GM19099 (cell line): ENCODE data around the gene CHMP1A.

ENCODE experiments used
- POLR2A ChIP-seq: IDR thresholded peaks from 3 replicates; pipeline ENCODE4 v1.6.1; 2011; ENCODE audit warnings: low read depth; ENCODE audit not compliant: insufficient read length; ENCODE audit errors: extremely low read depth

CHMP1A gene

DNA sequence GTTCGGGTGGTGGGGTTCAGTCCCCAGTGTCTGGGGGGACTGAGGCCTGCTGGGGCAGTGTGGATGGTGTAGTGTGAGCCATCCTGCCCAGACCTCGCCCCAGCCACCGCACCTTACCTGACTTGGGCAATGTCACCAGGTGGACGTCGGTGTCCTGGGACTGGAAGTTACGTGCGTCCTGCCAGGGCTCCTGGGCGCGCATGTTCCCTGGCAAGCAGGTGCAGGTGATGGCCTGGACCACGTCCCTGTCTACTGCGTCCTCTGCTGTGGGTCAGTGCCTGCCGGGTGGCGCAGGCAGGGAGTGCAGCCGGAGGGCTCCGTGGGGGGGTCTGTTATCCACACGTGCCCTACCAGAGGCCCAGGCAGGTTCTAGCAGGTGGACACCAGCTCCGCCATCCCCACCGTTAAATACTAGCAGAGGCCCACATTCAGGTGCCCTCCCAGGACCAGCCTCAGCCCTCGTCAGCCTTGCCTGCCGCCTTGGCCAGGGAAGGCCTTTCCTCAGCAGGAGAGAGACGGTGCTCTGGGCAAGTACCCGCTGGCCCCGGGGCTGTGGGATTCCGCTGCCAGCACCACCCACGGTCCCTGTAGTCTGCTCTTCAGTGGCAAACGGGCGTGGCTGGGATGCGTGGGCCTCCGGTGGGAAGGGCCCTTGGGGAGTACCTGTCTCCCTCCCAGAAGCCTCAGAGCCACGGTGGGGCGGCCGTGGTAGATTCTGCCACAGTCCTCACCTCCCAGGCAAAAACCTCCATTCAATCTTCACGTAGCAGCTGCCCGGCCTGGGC is 52.1 kb downstream of the CHMP1A start:
- no peak for TF ChIP-seq POLR2A

GRCh38 chr16:89604764-89605163 is 52.7 kb downstream of the CHMP1A start:
- TF ChIP-seq POLR2A: no peak

DNA sequence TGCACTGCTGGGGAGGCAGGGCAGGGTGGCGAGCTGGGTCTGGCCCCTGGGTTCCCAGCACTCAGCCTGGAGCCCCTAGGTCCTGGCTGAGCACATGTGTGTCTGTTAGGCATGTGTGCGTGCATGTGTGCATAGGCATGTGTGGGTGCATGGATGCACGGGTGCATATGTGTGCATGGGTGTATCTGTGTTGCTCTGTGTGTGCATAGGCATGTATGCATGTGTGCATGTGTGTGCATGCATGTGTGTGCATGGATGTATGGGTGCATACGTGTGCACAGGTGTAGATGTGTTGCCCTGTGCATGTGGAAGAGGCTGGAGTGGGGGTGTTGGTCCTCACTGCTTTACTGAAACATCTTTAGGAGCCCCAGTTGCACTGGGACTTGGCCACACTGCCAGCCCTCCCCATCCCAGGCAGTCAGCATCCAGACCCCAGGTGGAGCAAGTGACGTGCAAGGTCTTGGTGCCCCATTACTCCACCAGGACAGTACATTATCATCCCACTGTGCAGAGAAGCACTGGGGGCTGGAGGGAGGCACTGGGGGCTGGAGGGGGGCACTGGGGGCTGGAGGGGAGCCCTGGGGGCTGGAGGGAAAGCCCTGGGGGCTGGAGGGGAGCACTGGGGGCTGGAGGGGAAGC is 54.4 kb downstream of the CHMP1A start:
- TF ChIP-seq POLR2A: no peak

DNA sequence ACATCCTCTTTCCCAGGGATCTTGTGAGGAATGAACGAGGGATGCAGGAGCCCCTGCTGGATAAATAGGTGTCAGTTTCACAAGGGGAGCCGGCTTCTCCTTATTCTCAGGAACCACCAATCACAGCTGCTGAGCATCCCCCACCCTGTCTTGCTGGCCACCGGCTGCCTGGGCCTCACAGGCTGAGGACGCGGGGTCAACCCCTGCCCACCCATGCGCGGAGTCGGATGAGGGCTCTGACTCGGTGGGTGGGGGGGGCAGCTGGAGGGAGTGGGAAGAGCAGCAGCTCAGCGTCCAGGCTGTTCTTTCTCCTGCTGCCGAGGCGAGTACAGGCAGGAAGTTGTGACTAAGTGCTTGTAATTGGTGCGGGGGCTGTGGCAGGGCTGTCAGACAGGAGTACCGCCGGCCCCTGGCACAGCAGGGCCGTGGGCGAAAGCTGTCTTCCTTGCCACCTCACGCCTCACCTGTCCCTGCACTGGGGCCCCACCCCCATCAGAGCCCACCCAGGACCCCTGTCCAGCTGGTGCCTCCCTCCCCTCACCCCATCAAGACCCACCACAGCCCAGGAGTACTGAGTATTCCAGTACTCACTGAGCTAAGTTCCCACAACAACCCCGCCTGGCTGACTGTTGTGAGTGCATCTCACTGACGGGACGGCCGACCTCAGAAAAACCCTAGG is 55.1 kb downstream of the CHMP1A start:
- no peak for TF ChIP-seq POLR2A

DNA sequence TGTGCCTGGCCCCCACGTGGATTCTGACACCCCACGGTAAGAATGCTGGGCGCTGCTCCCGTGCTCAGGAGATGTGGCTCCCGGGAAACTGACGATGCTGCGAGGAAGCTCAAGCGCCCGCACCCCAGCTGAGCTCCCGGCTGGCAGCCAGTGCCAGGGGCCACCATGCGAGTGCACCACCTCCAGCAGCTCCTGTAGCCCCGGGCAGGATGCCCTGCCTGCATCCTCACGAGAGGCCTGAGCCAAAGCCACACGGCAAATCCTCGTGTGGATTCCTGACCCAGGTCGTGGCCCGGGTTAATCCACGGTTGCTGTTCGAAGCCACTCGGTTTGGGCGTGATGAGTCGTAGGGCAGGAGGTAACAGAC is 55.6 kb downstream of the CHMP1A start:
- no peak for TF ChIP-seq POLR2A

GRCh38 chr16:89600956-89601355 is 56.6 kb downstream of the CHMP1A start:
- no peak for TF ChIP-seq POLR2A

- TF ChIP-seq POLR2A: no peak
These were observed 57.1 kb downstream of the CHMP1A start for GRCh38 chr16:89600427-89600826.

GRCh38 chr16:89599902-89600301 is 57.6 kb downstream of the CHMP1A start:
- TF ChIP-seq POLR2A: no peak

- no peak for TF ChIP-seq POLR2A
These were observed 58.1 kb downstream of the CHMP1A start for GRCh38 chr16:89599451-89599858.

DNA sequence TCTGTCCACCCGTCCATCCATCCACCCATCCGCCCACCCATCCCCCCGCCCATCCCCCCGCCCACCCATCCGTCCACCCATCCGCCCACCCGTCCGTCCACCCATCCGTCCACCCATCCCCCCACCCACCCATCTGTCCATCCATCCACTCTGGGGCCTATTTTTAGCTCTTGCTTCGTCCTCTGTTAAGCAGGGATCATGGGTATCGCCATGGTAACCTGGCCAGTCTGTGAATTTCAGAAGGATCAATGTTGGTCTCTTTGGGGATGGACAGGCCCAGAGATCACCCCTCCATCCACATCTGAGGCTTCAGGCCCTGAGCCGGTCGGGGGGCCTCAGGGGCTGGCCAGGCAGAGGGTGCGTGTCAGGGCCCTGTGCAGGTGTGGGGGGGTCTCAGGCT is 59.3 kb downstream of the CHMP1A start:
- TF ChIP-seq POLR2A: no peak

GRCh38 chr16:89596957-89597649 is 60.4 kb downstream of the CHMP1A start:
- no peak for TF ChIP-seq POLR2A

GRCh38 chr16:89596061-89596689 is 61.3 kb downstream of the CHMP1A start:
- TF ChIP-seq POLR2A: no peak

DNA sequence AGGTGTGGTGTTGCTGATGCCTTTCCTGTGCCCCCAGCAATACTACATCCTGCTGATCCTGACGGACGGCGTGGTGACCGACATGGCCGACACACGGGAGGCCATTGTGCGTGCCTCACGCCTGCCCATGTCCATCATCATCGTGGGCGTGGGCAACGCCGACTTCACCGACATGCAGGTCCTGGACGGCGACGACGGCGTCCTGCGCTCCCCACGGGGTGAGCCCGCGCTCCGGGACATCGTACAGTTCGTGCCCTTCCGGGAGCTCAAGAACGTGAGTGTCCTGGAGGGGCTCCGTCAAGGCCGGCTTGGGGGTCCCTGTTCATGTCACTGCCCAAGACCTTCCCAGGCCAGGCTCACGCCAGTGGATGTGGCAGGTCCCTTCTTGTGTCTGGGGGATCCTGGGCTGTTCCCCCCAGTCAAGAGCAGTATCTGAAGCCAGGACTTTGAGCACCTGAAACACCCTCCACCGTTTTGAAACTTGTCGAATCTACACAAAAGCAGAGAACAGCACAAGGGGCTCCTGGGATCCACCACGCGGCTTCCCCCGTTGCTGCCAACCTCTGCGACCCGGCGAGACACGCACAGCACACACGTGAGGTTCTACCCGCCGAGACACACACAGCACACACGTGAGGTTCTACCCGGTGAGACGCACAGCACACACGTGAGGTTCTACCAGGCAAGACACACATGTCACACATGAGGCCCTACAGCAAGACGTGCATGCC is 62.0 kb downstream of the CHMP1A start:
- no peak for TF ChIP-seq POLR2A
